Stimulated activated CD4-positive, alpha-beta T cell treated with anti-CD3 and anti-CD28 coated beads, Interleukin-15, amount 100 ng/mL, for 48 hours (primary cell): ENCODE measurements around the gene PCDHA2.
"Not testable (repeated sequence)": the region's sequence is repeated elsewhere in the genome, so short reads cannot be mapped to it uniquely, and the experiment has no call there.

Experiments
- DNase-seq, 2 donors: peaks; one replicate each; pipeline ENCODE4 v3.0.0-alpha.2; 2020; ENCODE audit warnings: low read depth in 2 of 2

Gene PCDHA2

GRCh38 chr5:140821375-140822280 lies 27.0 kb downstream of the PCDHA2 start, which contains the start of gene PCDHA5:
Gene PCDHA5 (plus strand): TSS chr5:140821613.
- DNase-seq: peak in 1 of 2 donors; percentile 16

GRCh38 chr5:140822281-140822629 lies 27.6 kb downstream of the PCDHA2 start:
- no peak for DNase-seq

GRCh38 chr5:140822969-140823368 lies 28.3 kb downstream of the PCDHA2 start:
- DNase-seq: not testable (repeated sequence)

DNA sequence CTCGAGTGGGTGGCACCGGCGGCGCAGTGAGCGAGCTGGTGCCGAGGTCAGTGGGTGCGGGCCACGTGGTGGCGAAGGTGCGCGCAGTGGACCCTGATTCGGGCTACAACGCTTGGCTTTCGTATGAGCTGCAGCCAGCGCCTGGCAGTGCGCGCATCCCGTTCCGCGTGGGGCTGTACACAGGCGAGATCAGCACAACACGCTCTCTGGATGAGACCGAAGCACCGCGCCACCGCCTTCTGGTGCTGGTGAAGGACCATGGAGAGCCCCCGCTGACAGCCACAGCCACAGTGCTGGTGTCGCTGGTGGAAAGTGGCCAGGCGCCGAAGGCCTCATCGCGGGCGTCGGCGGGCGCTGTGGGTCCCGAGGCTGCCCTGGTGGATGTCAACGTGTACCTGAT lies 28.8 kb downstream of the PCDHA2 start:
- no peak for DNase-seq

DNA sequence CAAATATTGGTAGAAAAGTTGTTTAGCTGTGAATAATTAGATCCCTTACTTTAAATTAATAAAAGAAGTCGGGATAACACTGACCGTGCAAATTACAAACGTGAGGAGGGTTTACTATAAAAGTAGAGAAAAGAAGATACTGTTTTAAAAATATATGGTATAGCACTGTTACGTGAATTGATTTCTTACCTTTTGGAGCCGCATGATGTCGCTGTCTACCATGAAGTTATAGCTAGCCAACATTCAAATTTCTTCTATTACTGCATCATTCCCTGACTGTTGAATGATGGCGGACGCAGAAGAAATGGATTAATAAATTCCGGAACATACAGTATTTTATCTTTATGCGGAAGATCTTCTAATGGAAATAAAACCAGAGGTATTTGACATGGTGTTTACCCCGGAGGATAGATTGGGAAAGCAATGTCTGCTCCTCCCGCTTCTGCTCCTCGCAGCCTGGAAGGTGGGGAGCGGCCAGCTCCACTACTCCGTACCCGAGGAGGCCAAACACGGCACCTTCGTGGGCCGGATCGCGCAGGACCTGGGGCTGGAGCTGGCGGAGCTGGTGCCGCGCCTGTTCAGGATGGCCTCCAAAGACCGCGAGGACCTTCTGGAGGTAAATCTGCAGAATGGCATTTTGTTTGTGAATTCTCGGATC lies 33.2 kb downstream of the PCDHA2 start, which contains the start of gene PCDHA6:
Gene PCDHA6, plus strand, starts transcription at position 257 of the 658 bp plus-strand sequence. Its CDS starts 132 bp downstream, at position 389.
- no peak for DNase-seq

- no peak for DNase-seq
These were observed 33.7 kb downstream of the PCDHA2 start for GRCh38 chr5:140828362-140828737.

GRCh38 chr5:140829511-140830501 lies 35.2 kb downstream of the PCDHA2 start:
- not testable (repeated sequence) for DNase-seq

DNA sequence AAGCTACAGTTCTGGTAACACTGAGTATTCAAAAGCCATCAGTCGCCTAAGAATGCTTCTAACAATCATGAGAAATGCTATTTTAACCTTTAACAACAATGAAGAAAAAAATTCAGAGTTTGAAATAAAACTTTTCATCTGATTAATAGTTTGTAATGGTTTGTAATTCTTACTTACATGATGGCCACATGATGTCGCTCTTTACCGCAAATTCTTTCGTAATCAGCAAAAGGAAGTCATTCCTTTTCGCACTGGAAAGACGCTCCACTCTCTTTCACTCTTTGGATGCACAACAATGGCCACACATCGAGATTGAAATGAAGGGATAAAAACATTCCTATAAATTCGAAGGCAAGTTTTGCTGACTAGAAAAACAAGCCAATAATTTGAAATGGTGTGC lies 39.3 kb downstream of the PCDHA2 start, which contains the start of gene PCDHA7:
Gene PCDHA7, plus strand, starts transcription at position 277 of the 400 bp plus-strand sequence. Its CDS starts 115 bp downstream, at position 392.
- DNase-seq: no peak

DNA sequence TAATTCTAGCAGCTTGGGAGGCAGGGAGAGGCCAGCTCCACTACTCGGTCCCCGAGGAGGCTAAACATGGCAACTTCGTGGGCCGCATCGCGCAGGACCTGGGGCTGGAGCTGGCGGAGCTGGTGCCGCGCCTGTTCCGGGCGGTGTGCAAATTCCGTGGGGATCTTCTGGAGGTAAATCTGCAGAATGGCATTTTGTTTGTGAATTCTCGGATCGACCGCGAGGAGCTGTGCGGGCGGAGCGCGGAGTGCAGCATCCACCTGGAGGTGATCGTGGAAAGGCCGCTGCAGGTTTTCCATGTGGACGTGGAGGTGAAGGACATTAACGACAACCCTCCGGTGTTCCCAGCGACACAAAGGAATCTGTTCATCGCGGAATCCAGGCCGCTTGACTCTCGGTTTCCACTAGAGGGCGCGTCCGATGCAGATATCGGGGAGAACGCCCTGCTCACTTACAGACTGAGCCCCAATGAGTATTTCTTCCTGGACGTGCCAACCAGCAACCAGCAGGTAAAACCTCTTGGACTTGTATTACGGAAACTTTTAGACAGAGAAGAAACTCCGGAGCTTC lies 39.9 kb downstream of the PCDHA2 start:
- not testable (repeated sequence) for DNase-seq

GRCh38 chr5:140835622-140836510 lies 41.2 kb downstream of the PCDHA2 start:
- DNase-seq: no peak

DNA sequence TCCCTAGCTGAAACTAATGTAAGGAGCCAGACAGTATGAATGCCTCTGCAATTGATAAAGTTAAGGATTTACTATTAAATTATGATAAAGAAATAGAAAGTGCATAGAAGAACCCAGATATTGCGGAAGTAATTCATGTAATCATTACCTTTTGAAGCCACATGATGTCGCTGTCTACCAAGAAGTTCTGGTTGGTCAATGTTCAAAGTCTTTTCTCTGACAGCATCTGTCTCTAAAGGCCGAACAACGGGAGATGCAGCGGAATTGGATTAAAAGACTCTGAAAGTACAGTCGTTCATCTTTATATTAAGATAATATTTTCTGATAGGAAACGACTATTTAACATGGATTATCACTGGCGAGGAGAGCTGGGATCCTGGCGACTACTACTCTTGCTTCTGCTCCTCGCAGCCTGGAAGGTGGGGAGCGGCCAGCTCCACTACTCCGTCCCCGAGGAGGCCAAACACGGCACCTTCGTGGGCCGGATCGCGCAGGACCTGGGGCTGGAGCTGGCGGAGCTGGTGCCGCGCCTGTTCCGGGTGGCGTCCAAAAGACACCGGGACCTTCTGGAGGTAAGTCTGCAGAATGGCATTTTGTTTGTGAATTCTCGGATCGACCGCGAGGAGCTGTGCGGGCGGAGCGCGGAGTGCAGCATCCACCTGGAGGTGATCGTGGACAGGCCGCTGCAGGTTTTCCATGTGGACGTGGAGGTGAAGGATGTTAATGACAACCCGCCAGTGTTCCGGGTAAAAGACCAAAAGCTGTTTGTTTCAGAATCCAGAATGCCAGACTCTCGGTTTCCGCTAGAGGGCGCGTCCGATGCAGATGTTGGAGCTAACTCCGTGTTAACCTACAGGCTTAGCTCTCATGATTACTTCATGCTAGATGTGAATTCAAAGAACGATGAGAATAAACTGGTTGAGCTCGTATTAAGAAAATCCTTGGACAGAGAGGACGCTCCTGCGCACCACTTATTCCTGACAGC lies 46.6 kb downstream of the PCDHA2 start, which contains the start of gene PCDHA8:
Gene PCDHA8, plus strand, starts transcription at position 210 of the 985 bp plus-strand sequence. Its CDS starts 135 bp downstream, at position 345.
- no peak for DNase-seq

GRCh38 chr5:140842798-140843733 lies 48.4 kb downstream of the PCDHA2 start:
- no peak for DNase-seq
